Bronchial epithelial cell (primary cell): ENCODE results near the gene IRX1. TPM values are rescaled to one million over a fixed set of nuclear protein-coding genes. Genes with fewer than 3 reads are reported as not detected.
A peak's percentile ranks its signal among the peaks of the same experiment; 100 is the strongest.

Experiments used
- DNase-seq: peaks from one replicate; pipeline ENCODE4 v3.0.0-alpha.2; 2010; ENCODE audit warnings: low read depth
- FAIRE-seq: peaks from 2 replicates; lab custom pipeline; 2011; peaks lifted over from hg19 to GRCh38; lab: Jason Lieb, UNC
- H3K27me3 ChIP-seq: 2 replicates; pipeline ENCODE4 v1.5.1; 2011; ENCODE audit warnings: low read length; ENCODE audit not compliant: control insufficient read depth, insufficient read depth
- H3K36me3 ChIP-seq: 2 replicates; pipeline ENCODE4 v1.5.1; 2011; ENCODE audit warnings: low read length; ENCODE audit not compliant: control insufficient read depth, insufficient read depth
- H3K4me3 ChIP-seq: 2 replicates; pipeline ENCODE4 v1.5.1; 2011; ENCODE audit warnings: mild to moderate bottlenecking, low read depth, low read length, control low read depth
- total RNA-seq: library from RNA; depleted of rRNA; stranded (reverse); fragments of >200 nt; gene quantifications from 2 replicates; pipeline ENCODE4 v1.2.1, GENCODE V29; 2014
- TF ChIP-seq, protein P1 (sequence below): IDR thresholded peaks from 2 replicates; pipeline ENCODE4 v1.5.1; 2011; ENCODE audit warnings: mild to moderate bottlenecking, moderate library complexity, low read length, control low read depth, inconsistent platforms; ENCODE audit not compliant: insufficient read depth, severe bottlenecking

The IRX1 gene
- 5.2 and 15.3 TPM in 2 replicates for total RNA-seq

- Histone ChIP-seq H3K27me3 (peaks cover 10% of the 10 kb centered on the region), H3K36me3 (no peaks in the 10 kb centered on the region), H3K4me3 (peak within 1 kb of the TSS; percentile 46)
- DNase-seq, result peak; percentile 8
- TF ChIP-seq, protein P1, sequence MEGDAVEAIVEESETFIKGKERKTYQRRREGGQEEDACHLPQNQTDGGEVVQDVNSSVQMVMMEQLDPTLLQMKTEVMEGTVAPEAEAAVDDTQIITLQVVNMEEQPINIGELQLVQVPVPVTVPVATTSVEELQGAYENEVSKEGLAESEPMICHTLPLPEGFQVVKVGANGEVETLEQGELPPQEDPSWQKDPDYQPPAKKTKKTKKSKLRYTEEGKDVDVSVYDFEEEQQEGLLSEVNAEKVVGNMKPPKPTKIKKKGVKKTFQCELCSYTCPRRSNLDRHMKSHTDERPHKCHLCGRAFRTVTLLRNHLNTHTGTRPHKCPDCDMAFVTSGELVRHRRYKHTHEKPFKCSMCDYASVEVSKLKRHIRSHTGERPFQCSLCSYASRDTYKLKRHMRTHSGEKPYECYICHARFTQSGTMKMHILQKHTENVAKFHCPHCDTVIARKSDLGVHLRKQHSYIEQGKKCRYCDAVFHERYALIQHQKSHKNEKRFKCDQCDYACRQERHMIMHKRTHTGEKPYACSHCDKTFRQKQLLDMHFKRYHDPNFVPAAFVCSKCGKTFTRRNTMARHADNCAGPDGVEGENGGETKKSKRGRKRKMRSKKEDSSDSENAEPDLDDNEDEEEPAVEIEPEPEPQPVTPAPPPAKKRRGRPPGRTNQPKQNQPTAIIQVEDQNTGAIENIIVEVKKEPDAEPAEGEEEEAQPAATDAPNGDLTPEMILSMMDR, result no peak
- no peak for FAIRE-seq
Measured at GRCh38 chr5:3595006-3595961, at the start of gene IRX1. Gene IRX1 (plus strand): TSS chr5:3595832. CDS start chr5:3596106, 274 bp downstream.

- FAIRE-seq, result no peak
- Histone ChIP-seq H3K27me3 (no peaks in the 10 kb centered on the region), H3K36me3 (no peaks in the 10 kb centered on the region), H3K4me3 (no peak overlapping the region)
- TF ChIP-seq, protein P1, result no peak
- DNase-seq, result no peak
Measured at GRCh38 chr5:3546028-3546427, 49.6 kb upstream of the IRX1 start.

DNA sequence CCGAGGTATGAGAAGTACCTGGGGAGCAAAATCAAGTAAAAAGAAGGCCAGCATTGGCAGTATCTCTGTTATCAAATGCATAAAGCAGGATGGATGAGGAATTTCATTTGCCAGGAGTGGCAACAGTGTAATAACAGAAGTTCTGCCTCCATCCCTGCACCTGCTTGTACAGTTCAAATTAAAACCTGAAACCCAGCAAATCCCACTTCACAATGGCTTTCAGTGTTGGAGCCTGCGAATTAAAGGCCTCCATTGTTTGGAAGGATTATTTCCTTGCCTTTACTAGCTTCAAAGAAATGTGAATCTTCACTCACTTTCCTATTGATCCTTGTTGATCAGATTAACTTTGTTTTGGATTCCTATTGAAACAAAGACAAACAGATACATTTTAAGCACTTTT is 31.5 kb upstream of the IRX1 start:
- Histone ChIP-seq H3K4me3 (no peak overlapping the region), H3K27me3 (no peaks in the 10 kb centered on the region), H3K36me3 (no peaks in the 10 kb centered on the region)
- TF ChIP-seq, protein P1, result no peak
- no peak for FAIRE-seq
- no peak for DNase-seq

- Histone ChIP-seq H3K36me3 (no peaks in the 10 kb centered on the region), H3K4me3 (no peak overlapping the region), H3K27me3 (no peaks in the 10 kb centered on the region)
- DNase-seq, result no peak
- TF ChIP-seq, protein P1, result no peak
- FAIRE-seq, result no peak
Measured at GRCh38 chr5:3564827-3565518, 30.7 kb upstream of the IRX1 start.

DNA sequence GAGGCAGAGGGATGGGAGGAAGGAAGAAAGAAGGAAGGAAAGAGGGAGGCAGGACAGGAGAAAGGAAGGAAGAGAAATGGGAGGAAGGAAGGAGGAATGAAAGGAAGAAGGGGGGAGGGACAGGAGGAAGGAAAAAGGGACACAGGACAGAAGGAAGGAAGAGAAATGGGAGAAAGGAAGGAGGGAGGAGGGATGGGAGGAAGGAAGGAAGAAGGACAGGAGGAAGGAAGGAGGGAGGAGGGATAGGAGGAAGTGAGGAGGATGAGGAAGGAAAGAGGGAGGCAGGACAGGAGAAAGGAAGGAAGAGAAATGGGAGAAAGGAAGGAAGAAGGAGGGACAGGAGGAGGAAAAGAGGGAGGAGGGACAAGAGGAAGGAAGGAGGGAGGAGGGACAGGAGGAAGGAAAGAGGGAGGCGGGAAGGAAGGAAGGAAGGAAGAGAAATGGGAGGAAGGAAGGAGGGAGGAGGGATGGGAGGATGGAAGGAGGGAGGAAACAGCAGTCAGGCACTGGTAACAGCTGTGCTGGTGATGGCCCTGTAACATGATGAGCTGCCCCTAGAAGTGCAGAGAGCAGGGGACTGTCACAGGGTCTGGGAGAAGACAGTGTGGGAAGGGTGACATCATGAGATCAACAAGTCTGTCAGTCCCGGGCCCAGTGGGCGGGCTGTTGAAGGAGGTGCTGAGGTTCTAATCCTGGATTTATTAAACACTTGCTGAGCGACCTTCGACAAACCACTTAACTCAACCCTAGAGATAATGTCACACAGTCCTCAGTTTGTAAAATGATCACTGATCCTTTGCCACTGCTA is 10.7 kb upstream of the IRX1 start:
- DNase-seq (no peak), FAIRE-seq (no peak)
- TF ChIP-seq, protein P1, result no peak
- Histone ChIP-seq H3K36me3 (no peaks in the 10 kb centered on the region), H3K4me3 (no peak overlapping the region), H3K27me3 (peaks cover 2% of the 10 kb centered on the region)
